SU-DHL-6 (cell line): ENCODE measurements around the gene TAF11L10.
"Not testable (repeated sequence)": the region's sequence is repeated elsewhere in the genome, so short reads cannot be mapped to it uniquely, and the experiment has no call there.

Experiments
- EZH2phosphoT487 ChIP-seq: fragments of 200-600 bp; sonication (generic), shearing (Covaris generic); conservative IDR thresholded peaks from 2 replicates; pipeline ENCODE4 v1.6.1; 2018; ENCODE audit warnings: mild to moderate bottlenecking, antibody characterized with exemption, low read length, moderate library complexity, mixed read lengths
- TF ChIP-seq, protein P1 (sequence below): fragments of 200-600 bp; sonication (generic); IDR thresholded peaks from one replicate; pipeline ENCODE4 v1.5.1; 2017; ENCODE audit warnings: antibody characterized with exemption, mild to moderate bottlenecking, low read length, moderate library complexity; ENCODE audit not compliant: insufficient read depth, poor library complexity, severe bottlenecking

GRCh38 chr5:17610092-17610491, 12.5 kb upstream of the TAF11L10 start, which contains the start of gene TAF11L12:
- TF ChIP-seq, protein P1, sequence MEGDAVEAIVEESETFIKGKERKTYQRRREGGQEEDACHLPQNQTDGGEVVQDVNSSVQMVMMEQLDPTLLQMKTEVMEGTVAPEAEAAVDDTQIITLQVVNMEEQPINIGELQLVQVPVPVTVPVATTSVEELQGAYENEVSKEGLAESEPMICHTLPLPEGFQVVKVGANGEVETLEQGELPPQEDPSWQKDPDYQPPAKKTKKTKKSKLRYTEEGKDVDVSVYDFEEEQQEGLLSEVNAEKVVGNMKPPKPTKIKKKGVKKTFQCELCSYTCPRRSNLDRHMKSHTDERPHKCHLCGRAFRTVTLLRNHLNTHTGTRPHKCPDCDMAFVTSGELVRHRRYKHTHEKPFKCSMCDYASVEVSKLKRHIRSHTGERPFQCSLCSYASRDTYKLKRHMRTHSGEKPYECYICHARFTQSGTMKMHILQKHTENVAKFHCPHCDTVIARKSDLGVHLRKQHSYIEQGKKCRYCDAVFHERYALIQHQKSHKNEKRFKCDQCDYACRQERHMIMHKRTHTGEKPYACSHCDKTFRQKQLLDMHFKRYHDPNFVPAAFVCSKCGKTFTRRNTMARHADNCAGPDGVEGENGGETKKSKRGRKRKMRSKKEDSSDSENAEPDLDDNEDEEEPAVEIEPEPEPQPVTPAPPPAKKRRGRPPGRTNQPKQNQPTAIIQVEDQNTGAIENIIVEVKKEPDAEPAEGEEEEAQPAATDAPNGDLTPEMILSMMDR = not testable (repeated sequence)
- not testable (repeated sequence) for TF ChIP-seq EZH2phosphoT487
